WTC11 (cell line): Measurements from ENCODE around the gene EVA1C.

Source experiments
- AFF4 ChIP-seq: sonication (generic); formaldehyde crosslinking; IDR thresholded peaks from 2 replicates; pipeline ENCODE4 v1.8.1; 2023; ENCODE audit warnings: mild to moderate bottlenecking, missing genetic modification reagents, borderline replicate concordance
- CTCF ChIP-seq: fragments of 200-600 bp; IDR thresholded peaks from 2 replicates; pipeline ENCODE4 v1.8.0; 2022; ENCODE audit warnings: antibody characterized with exemption
- E2F4 ChIP-seq: sonication (generic); formaldehyde crosslinking; IDR thresholded peaks from 2 replicates; pipeline ENCODE4 v1.8.1; 2022; ENCODE audit warnings: low read depth, mild to moderate bottlenecking, moderate library complexity, missing genetic modification reagents, borderline replicate concordance
- ERG ChIP-seq: fragments of 250-450 bp; sonication (Bioruptor Pico); IDR thresholded peaks from 2 replicates; pipeline ENCODE4 v1.8.0; 2021; ENCODE audit warnings: mild to moderate bottlenecking
- ETV6 ChIP-seq: sonication (generic); formaldehyde crosslinking; IDR thresholded peaks from 2 replicates; pipeline ENCODE4 v1.8.1; 2022; ENCODE audit warnings: mild to moderate bottlenecking, missing genetic modification reagents
- HMGXB4 ChIP-seq: sonication (generic); formaldehyde crosslinking; IDR thresholded peaks from 2 replicates; pipeline ENCODE4 v1.8.1; 2023; ENCODE audit warnings: mild to moderate bottlenecking, moderate library complexity, missing genetic modification reagents
- SP1 ChIP-seq: sonication (generic); formaldehyde crosslinking; conservative IDR thresholded peaks from 2 replicates; pipeline ENCODE4 v1.8.1; 2022; ENCODE audit warnings: missing genetic modification reagents
- ZMAT4 ChIP-seq: fragments of 250-450 bp; sonication (Bioruptor Pico); IDR thresholded peaks from 2 replicates; pipeline ENCODE4 v1.9.0; 2021; ENCODE audit warnings: mild to moderate bottlenecking

- TF ChIP-seq SP1 (CRISPR knock-in tag) (no peak), CTCF (no peak), ERG (CRISPR knock-in tag) (no peak), ETV6 (no peak), E2F4 (CRISPR knock-in tag) (no peak), AFF4 (CRISPR knock-in tag) (no peak), HMGXB4 (CRISPR knock-in tag) (no peak), ZMAT4 (CRISPR knock-in tag) (no peak)
These were observed 60.6 kb downstream of the EVA1C start for GRCh38 chr21:32472890-32473765.
